CD4-positive, alpha-beta T cell (primary cell): ENCODE measurements around the gene OR2AT4. TPM values are rescaled to one million over a fixed set of nuclear protein-coding genes. Genes with fewer than 3 reads are reported as not detected.

Source experiments
- ATAC-seq: fragments of 200-7000 bp; cut with Tn5 transposase; one replicate; pipeline ENCODE4 v1.10.0; 2022; ENCODE audit warnings: mild to moderate bottlenecking; ENCODE audit not compliant: poor library complexity
- CTCF ChIA-PET: fragments of 350-600 bp; sonication (Branson Sonifier 250); formaldehyde crosslinking; loops from one replicate; lab custom pipeline; 2021; ENCODE audit warnings: antibody characterized with exemption, inconsistent platforms; lab: Charles Lee
- POLR2A ChIA-PET: fragments of 350-600 bp; sonication (Branson Sonifier 250); formaldehyde crosslinking; loops from one replicate; lab custom pipeline; 2021; ENCODE audit warnings: antibody characterized with exemption, inconsistent platforms; lab: Charles Lee
- DNase-seq, 14 experiments: peaks; one replicate each; pipeline ENCODE4 v3.0.0-alpha.2; 2013 to 2020; ENCODE audit warnings: mixed read lengths in 2 of 14
- H3K27ac ChIP-seq, 2 donors: one replicate each; pipeline versions ENCODE4 v1.5.1 to v1.7.0; 2013; ENCODE audit warnings: low read length in 2 of 2, low read depth in 1 of 2, mild to moderate bottlenecking in 1 of 2
- H3K27me3 ChIP-seq, 2 experiments: 1 replicate in 1 of 2; 2 replicates in 1 of 2; pipeline versions ENCODE4 v1.6.1 to v1.7.0; 2013; ENCODE audit warnings: low read length in 2 of 2, control low read depth in 1 of 2, mild to moderate bottlenecking in 1 of 2, moderate library complexity in 1 of 2; ENCODE audit not compliant: insufficient read depth in 2 of 2, control insufficient read depth in 1 of 2
- H3K36me3 ChIP-seq: one replicate; pipeline ENCODE4 v1.6.1; 2013; ENCODE audit warnings: low read length, control low read depth; ENCODE audit not compliant: insufficient read depth
- H3K4me1 ChIP-seq: one replicate; pipeline ENCODE4 v1.6.1; 2013; ENCODE audit warnings: low read length, control low read depth; ENCODE audit not compliant: insufficient read depth
- H3K4me3 ChIP-seq: one replicate; pipeline ENCODE4 v1.5.1; 2013; ENCODE audit warnings: mild to moderate bottlenecking, low read length, moderate library complexity
- H3K9me3 ChIP-seq, 2 experiments: 1 replicate in 1 of 2; 2 replicates in 1 of 2; pipeline versions ENCODE4 v1.6.1 to v1.7.0; 2013; ENCODE audit warnings: low read length in 2 of 2, mild to moderate bottlenecking in 2 of 2, control low read depth in 1 of 2, moderate library complexity in 1 of 2; ENCODE audit not compliant: control insufficient read depth in 1 of 2, insufficient read depth in 1 of 2
- H3K27ac Mint-ChIP-seq: one replicate; pipeline ENCODE4 v1.8.0; 2020; ENCODE audit warnings: mixed read lengths
- H3K27me3 Mint-ChIP-seq: one replicate; pipeline ENCODE4 v1.8.0; 2021; ENCODE audit warnings: mixed read lengths
- H3K36me3 Mint-ChIP-seq: one replicate; pipeline ENCODE4 v1.8.0; 2021; ENCODE audit warnings: low read depth, mixed read lengths
- H3K4me1 Mint-ChIP-seq: one replicate; pipeline ENCODE4 v1.8.0; 2021; ENCODE audit warnings: low read depth, mixed read lengths
- H3K4me3 Mint-ChIP-seq: one replicate; pipeline ENCODE4 v1.8.0; 2020; ENCODE audit warnings: mild to moderate bottlenecking, mixed read lengths
- H3K9me3 Mint-ChIP-seq: one replicate; pipeline ENCODE4 v1.8.0; 2020; ENCODE audit warnings: mixed read lengths
- intact Hi-C, 2 experiments: fragments of 100-400 bp; cut with DNase I in 1 of 2; cut with micrococcal nuclease in 1 of 2; formaldehyde crosslinking; loops; one replicate each; pipeline versions ENCODE4 v1.15.1 to v1.9.0; 2023 to 2025; cut with DNase I, micrococcal nuclease
- total RNA-seq, 174 experiments: library from RNA in 2 of 174; stranded (reverse) in 2 of 174; gene quantifications; one replicate each; pipeline ENCODE4 v1.2.3 and lab custom pipeline; 2021 to 2026
- TF ChIP-seq, protein P1 (sequence below): fragments of 200-600 bp; IDR thresholded peaks from one replicate; pipeline ENCODE4 v1.8.0; 2022; ENCODE audit warnings: antibody characterized with exemption, mild to moderate bottlenecking

OR2AT4 gene
- total RNA-seq, 2 experiments from 2014 or later: not detected

DNA sequence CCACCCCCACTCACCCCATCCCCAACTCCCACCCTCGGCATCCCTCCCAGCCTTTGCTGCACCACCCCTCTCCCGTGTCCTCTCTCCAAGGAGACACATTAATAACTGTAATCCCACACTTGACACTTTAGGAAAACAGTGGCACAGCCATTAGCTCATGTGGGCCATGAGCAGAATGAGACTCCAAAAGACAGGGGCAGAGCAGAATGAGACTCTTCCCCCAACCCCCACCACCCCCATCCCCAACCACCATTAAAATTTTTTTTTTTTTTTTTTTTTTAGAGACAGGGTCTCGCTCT is 48.0 kb upstream of the OR2AT4 start:
- Histone ChIP-seq H3K27me3 (no peaks in the 10 kb centered on the region), H3K9me3 (no peaks in the 10 kb centered on the region), H3K4me1 (peaks cover 34% of the 10 kb centered on the region), H3K36me3 (no peaks in the 10 kb centered on the region), H3K4me3 (no peak overlapping the region), H3K27ac (no peak overlapping the region)
- Mint-ChIP-seq H3K4me1 (peaks cover 43% of the 10 kb centered on the region), H3K9me3 (no peaks in the 10 kb centered on the region), H3K36me3 (no peaks in the 10 kb centered on the region), H3K4me3 (no peak overlapping the region), H3K27me3 (no peaks in the 10 kb centered on the region), H3K27ac (no peak overlapping the region)
- ATAC-seq (no peak), DNase-seq (no peak)
- ChIA-PET POLR2A (interaction anchor here (0.9 to 2.5 kb wide), 3 partner anchors 10 to 97 kb away, joined by 4 to 19 read pairs (median 6); partner anchors contain the start of gene TPBGL), CTCF (interaction anchor here (1.0 to 10.2 kb wide), 4 partner anchors 11 to 103 kb away, joined by 3 to 156 read pairs (median 32); partner anchors contain the start of gene TPBGL)
- TF ChIP-seq, protein P1, sequence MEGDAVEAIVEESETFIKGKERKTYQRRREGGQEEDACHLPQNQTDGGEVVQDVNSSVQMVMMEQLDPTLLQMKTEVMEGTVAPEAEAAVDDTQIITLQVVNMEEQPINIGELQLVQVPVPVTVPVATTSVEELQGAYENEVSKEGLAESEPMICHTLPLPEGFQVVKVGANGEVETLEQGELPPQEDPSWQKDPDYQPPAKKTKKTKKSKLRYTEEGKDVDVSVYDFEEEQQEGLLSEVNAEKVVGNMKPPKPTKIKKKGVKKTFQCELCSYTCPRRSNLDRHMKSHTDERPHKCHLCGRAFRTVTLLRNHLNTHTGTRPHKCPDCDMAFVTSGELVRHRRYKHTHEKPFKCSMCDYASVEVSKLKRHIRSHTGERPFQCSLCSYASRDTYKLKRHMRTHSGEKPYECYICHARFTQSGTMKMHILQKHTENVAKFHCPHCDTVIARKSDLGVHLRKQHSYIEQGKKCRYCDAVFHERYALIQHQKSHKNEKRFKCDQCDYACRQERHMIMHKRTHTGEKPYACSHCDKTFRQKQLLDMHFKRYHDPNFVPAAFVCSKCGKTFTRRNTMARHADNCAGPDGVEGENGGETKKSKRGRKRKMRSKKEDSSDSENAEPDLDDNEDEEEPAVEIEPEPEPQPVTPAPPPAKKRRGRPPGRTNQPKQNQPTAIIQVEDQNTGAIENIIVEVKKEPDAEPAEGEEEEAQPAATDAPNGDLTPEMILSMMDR: no peak
- intact Hi-C loops: loop anchor here (1.0 to 5.0 kb wide), 5 partner anchors 122 to 243 kb away; no protein-coding TSS in a partner anchor

DNA sequence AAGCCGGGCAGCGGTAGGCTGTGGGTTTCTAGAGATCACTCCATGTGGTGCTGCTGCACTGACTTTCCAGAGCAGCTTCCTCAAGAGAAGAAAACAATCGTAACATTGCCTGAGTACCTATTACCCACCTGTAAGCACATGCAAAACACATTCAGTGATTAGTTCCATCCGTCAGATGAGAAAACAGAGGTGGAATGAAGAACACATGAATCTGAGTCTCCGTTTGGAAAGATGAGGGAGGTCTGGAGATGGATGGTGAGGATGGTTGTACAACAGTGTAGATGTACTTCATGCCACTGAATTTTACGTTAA is 46.7 kb upstream of the OR2AT4 start:
- no peak for ATAC-seq
- H3K4me3 Mint-ChIP-seq: no peak overlapping the region
- Histone ChIP-seq H3K9me3 (no peaks in the 10 kb centered on the region), H3K36me3 (no peaks in the 10 kb centered on the region), H3K27ac (peak overlapping the region in 1 of 2 donors; percentile 55), H3K4me3 (no peak overlapping the region), H3K27me3 (no peaks in the 10 kb centered on the region), H3K4me1 (peaks cover 34% of the 10 kb centered on the region)
- DNase-seq: no peak
- intact Hi-C loops: loop anchor here (5.0 kb wide), 4 partner anchors 121 to 244 kb away; no protein-coding TSS in a partner anchor
- POLR2A ChIA-PET: interaction anchor here (0.8 to 4.5 kb wide), 7 partner anchors 61 to 133 kb away, joined by 3 to 31 read pairs (median 8); partner anchors contain the start of gene TPBGL
- H3K9me3 Mint-ChIP-seq: no peaks in the 10 kb centered on the region
- no peaks in the 10 kb centered on the region for H3K36me3 Mint-ChIP-seq
- H3K27ac Mint-ChIP-seq: peak overlapping the region; percentile 18
- TF ChIP-seq, protein P1: no peak
- H3K27me3 Mint-ChIP-seq: no peaks in the 10 kb centered on the region
- CTCF ChIA-PET: interaction anchor here (0.5 to 10.2 kb wide), 6 partner anchors 62 to 226 kb away, joined by 3 to 156 read pairs (median 24); partner anchors contain the start of gene TPBGL
- H3K4me1 Mint-ChIP-seq: peaks cover 43% of the 10 kb centered on the region

DNA sequence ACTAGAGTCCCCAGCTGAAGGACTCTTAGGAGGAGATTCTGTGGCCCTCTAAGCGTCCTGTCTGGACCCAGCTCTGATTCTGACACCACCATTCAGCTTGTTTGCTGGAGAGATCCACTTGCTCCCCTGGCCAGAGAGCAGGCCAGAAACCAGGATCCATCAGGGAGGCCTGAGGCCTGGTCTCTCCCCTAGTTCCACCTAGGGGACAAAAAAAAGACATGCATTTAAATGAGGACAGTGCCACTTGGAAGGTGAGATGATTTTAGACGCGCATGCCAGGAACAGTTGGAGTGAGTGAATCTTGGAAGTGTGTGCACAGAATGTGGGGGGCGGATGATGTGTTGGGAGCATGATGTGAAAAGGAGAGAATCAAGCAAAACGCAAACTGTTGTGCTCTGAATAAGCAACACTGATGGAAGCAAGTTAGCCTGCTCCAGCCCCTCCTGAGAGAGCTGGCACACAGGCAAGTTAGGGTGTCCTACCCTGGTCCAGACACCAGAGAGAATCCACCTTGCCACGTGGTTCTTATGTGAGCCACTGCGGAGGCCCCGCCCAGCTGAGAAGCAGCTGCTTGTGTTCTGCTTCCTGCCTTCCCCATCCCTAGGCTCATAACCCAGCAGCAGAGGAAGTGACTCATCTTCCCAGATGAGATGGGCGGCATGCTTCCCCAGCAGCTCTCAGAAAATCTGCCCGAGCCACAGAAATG is 46.2 kb upstream of the OR2AT4 start:
- no peak overlapping the region for H3K4me3 ChIP-seq
- ATAC-seq: peak; percentile 94
- no peaks in the 10 kb centered on the region for H3K36me3 Mint-ChIP-seq
- peaks cover 43% of the 10 kb centered on the region for H3K4me1 Mint-ChIP-seq
- TF ChIP-seq, protein P1: no peak
- no peaks in the 10 kb centered on the region for H3K36me3 ChIP-seq
- peaks cover 34% of the 10 kb centered on the region for H3K4me1 ChIP-seq
- peak; percentile 20 to 88 (median 70) for DNase-seq
- ChIA-PET POLR2A (interaction anchor here (0.8 to 4.5 kb wide), 8 partner anchors 62 to 133 kb away, joined by 3 to 31 read pairs (median 12); partner anchors contain the start of gene TPBGL), CTCF (interaction anchor here (0.5 to 10.2 kb wide), 7 partner anchors 62 to 226 kb away, joined by 3 to 156 read pairs (median 16); partner anchors contain the start of gene TPBGL)
- no peaks in the 10 kb centered on the region for H3K27me3 ChIP-seq
- intact Hi-C loops: loop anchor here (5.0 kb wide), 4 partner anchors 121 to 244 kb away; no protein-coding TSS in a partner anchor
- H3K27ac ChIP-seq: peak overlapping the region; percentile 37 to 55
- no peaks in the 10 kb centered on the region for H3K27me3 Mint-ChIP-seq
- peak overlapping the region; percentile 18 for H3K27ac Mint-ChIP-seq
- H3K9me3 ChIP-seq: no peaks in the 10 kb centered on the region
- H3K4me3 Mint-ChIP-seq: no peak overlapping the region
- no peaks in the 10 kb centered on the region for H3K9me3 Mint-ChIP-seq
